K562 (cell line): ENCODE results near the gene IDH2.

ENCODE experiments used
- CBX2 ChIP-seq: fragments of 200-600 bp; sonication (generic); IDR thresholded peaks from one replicate; pipeline ENCODE4 v1.6.1; 2012; ENCODE audit warnings: mild to moderate bottlenecking, low read length, inconsistent platforms; ENCODE audit not compliant: insufficient read depth, poor library complexity, severe bottlenecking
- CTCF ChIP-seq, 3 experiments: IDR thresholded peaks in 2 of 3; conservative IDR thresholded peaks in 1 of 3; 2 replicates each; pipeline ENCODE4 v1.5.1; 2011 to 2012; ENCODE audit warnings: low read length in 3 of 3, mild to moderate bottlenecking in 3 of 3, control low read depth in 2 of 3, improper control_type of control experiment in 1 of 3, inconsistent platforms in 1 of 3, low read depth in 1 of 3, mixed read lengths in 1 of 3, moderate library complexity in 1 of 3; ENCODE audit not compliant: insufficient read depth in 2 of 3
- EP300 ChIP-seq: IDR thresholded peaks from 2 replicates; pipeline ENCODE4 v1.6.1; 2012; ENCODE audit warnings: low read length, improper control_type of control experiment
- POLR2A ChIP-seq: fragments of 450-650 bp; conservative IDR thresholded peaks from 2 replicates; pipeline ENCODE4 v1.6.1; 2016
- TF ChIP-seq, protein P1 (sequence below): sonication (generic); formaldehyde crosslinking; IDR thresholded peaks from 2 replicates; pipeline ENCODE4 v1.9.0; 2022; ENCODE audit warnings: mild to moderate bottlenecking, missing genetic modification reagents

- TF ChIP-seq POLR2A (no peak), CBX2 (no peak), CTCF (IDR thresholded peaks at IDR 0.05 in 2 of 3, conservative IDR thresholded peaks at IDR 0.05 in 1 of 3; ENCODE audit: insufficient read depth in 2 of 3, low read depth in 1 of 3, low read length in 3 of 3) (no peak), EP300 (peak; percentile 84)
- TF ChIP-seq, protein P1, sequence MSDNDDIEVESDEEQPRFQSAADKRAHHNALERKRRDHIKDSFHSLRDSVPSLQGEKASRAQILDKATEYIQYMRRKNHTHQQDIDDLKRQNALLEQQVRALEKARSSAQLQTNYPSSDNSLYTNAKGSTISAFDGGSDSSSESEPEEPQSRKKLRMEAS = peak; percentile 66; the same call in 1 of the 2 replicates
These were observed 64.2 kb downstream of the IDH2 start for GRCh38 chr15:90037961-90038631.
